WTC11 (cell line): ENCODE data around the gene RCAN2. TPM values are rescaled to one million over a fixed set of nuclear protein-coding genes. Genes with fewer than 3 reads are reported as not detected.

Experiments used
- ATAC-seq: fragments of 200-7000 bp; cut with Tn5 transposase; 2 replicates; pipeline ENCODE4 v1.10.0; 2021; ENCODE audit warnings: mild to moderate bottlenecking, moderate library complexity
- CTCF ChIA-PET: fragments of 300-600 bp; sonication (Branson Sonifier 250); formaldehyde crosslinking; loops from one replicate; lab custom pipeline; 2021; ENCODE audit warnings: antibody characterized with exemption; lab: Charles Lee
- POLR2A ChIA-PET: fragments of 350-600 bp; sonication (Branson Sonifier 250); formaldehyde crosslinking; loops from one replicate; lab custom pipeline; 2021; ENCODE audit warnings: antibody characterized with exemption; lab: Charles Lee
- DNase-seq: peaks from one replicate; pipeline ENCODE4 v3.0.0; 2021; ENCODE audit warnings: low spot score
- H3K27ac Mint-ChIP-seq: 2 replicates; pipeline ENCODE4 v1.8.0; 2021; ENCODE audit warnings: mixed read lengths
- H3K27me3 Mint-ChIP-seq: 2 replicates; pipeline ENCODE4 v1.8.0; 2021; ENCODE audit warnings: low read depth, mild to moderate bottlenecking, moderate library complexity, mixed read lengths
- H3K36me3 Mint-ChIP-seq: 2 replicates; pipeline ENCODE4 v1.8.0; 2021; ENCODE audit warnings: mixed read lengths
- H3K4me1 Mint-ChIP-seq: 2 replicates; pipeline ENCODE4 v1.8.0; 2022; ENCODE audit warnings: mixed read lengths
- H3K4me3 Mint-ChIP-seq: 2 replicates; pipeline ENCODE4 v1.8.0; 2021; ENCODE audit warnings: mild to moderate bottlenecking, moderate library complexity, mixed read lengths
- H3K9me3 Mint-ChIP-seq: 2 replicates; pipeline ENCODE4 v1.8.0; 2021; ENCODE audit warnings: mixed read lengths
- AFF4 ChIP-seq: sonication (generic); formaldehyde crosslinking; IDR thresholded peaks from 2 replicates; pipeline ENCODE4 v1.8.1; 2023; ENCODE audit warnings: mild to moderate bottlenecking, missing genetic modification reagents, borderline replicate concordance
- KAT7 ChIP-seq: sonication (generic); formaldehyde crosslinking; IDR thresholded peaks from 2 replicates; pipeline ENCODE4 v1.8.1; 2023; ENCODE audit warnings: missing genetic modification reagents, mild to moderate bottlenecking, borderline replicate concordance
- MLX ChIP-seq: sonication (generic); formaldehyde crosslinking; IDR thresholded peaks from 2 replicates; pipeline ENCODE4 v1.8.1; 2023; ENCODE audit warnings: mild to moderate bottlenecking, missing genetic modification reagents, moderate library complexity
- ZNF232 ChIP-seq: sonication (generic); formaldehyde crosslinking; IDR thresholded peaks from 2 replicates; pipeline ENCODE4 v1.8.0; 2022; ENCODE audit warnings: mild to moderate bottlenecking, missing genetic modification reagents
- ZNF263 ChIP-seq: sonication (generic); formaldehyde crosslinking; IDR thresholded peaks from 2 replicates; pipeline ENCODE4 v1.8.1; 2022; ENCODE audit warnings: low read depth, mild to moderate bottlenecking, moderate library complexity, missing genetic modification reagents
- ZNF281 ChIP-seq: sonication (generic); formaldehyde crosslinking; IDR thresholded peaks from 2 replicates; pipeline ENCODE4 v1.8.0; 2023; ENCODE audit warnings: mild to moderate bottlenecking, missing genetic modification reagents
- ZNF317 ChIP-seq: sonication (generic); formaldehyde crosslinking; IDR thresholded peaks from 2 replicates; pipeline ENCODE4 v1.8.1; 2023; ENCODE audit warnings: low read depth, mild to moderate bottlenecking, moderate library complexity, missing genetic modification reagents, borderline replicate concordance
- ZNF423 ChIP-seq: fragments of 250-450 bp; sonication (Bioruptor Pico); IDR thresholded peaks from 2 replicates; pipeline ENCODE4 v2.1.2; 2022; ENCODE audit warnings: mild to moderate bottlenecking, moderate library complexity
- total RNA-seq: library from RNA; stranded (reverse); gene quantifications from 3 replicates; pipeline ENCODE4 v1.2.3, GENCODE V29; 2021

Gene RCAN2
- total RNA-seq, 1 experiment from 2014 or later = 3.9 TPM

DNA sequence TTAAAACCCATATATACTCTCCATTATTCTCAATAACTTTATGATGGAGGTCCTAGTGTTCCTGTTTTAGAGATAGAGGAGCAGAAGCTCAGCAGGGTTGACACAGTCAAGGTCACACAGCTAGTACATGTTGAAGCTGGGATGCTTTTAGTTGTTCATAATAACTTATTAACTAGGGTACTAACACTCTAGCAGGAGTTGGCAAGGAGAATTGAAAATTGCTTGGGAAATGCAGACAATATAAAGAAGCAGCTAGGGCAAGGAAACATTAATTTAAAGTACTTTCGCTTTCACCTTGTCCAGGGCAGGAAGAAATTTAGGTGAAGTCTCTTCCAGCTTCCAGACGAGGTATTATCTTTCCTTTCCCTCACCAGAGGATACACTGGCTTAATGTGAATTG lies 133.7 kb downstream of the RCAN2 start (continued):
- TF ChIP-seq ZNF317 (CRISPR knock-in tag) (no peak), ZNF423 (no peak), ZNF232 (CRISPR knock-in tag) (no peak), KAT7 (CRISPR knock-in tag) (no peak)
- TF ChIP-seq, all 79 proteins: peak for 0

- peaks cover 3% of the 10 kb centered on the region; the same call in 1 of the 2 replicates for H3K9me3 Mint-ChIP-seq
- H3K27ac Mint-ChIP-seq = no peak overlapping the region
- ChIA-PET CTCF (no interaction called here), POLR2A (no interaction called here)
- H3K36me3 Mint-ChIP-seq = no peaks in the 10 kb centered on the region
- TF ChIP-seq ZNF263 (CRISPR knock-in tag) = no peak
- no peak for TF ChIP-seq ZNF281 (CRISPR knock-in tag)
- TF ChIP-seq MLX (CRISPR knock-in tag) = no peak
- no peak for TF ChIP-seq AFF4 (CRISPR knock-in tag)
- ATAC-seq = no peak
- DNase-seq = no peak
- H3K4me1 Mint-ChIP-seq = peaks cover 29% of the 10 kb centered on the region
- H3K27me3 Mint-ChIP-seq = peaks cover 16% of the 10 kb centered on the region; the same call in 1 of the 2 replicates
- H3K4me3 Mint-ChIP-seq = no peak overlapping the region
Measured at GRCh38 chr6:46356543-46356942, 134.7 kb downstream of the RCAN2 start.

DNA sequence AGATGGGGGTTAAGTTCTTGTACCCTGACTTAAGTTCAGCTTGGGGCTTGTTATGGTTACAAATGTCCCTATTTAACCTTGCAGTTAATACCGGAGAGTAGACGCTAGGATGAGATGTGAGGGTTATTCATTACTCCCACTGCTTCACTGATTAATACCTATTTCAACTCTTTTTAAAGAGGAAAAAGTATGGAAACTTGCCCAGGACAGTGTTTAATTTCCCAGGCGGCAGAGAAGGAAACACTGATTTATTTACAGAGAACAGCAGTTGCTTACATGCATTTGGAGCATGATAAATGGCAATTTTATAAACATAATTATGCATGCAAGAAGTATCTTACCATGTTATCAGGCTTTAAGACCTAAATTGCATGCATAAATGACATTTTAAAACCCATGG lies 137.7 kb downstream of the RCAN2 start:
- Mint-ChIP-seq H3K9me3 (no peaks in the 10 kb centered on the region; the same call in 1 of the 2 replicates), H3K27me3 (peaks cover 7% of the 10 kb centered on the region; the same call in 1 of the 2 replicates)

More for the DNA sequence above, 137.7 kb downstream of the RCAN2 start:
- Mint-ChIP-seq H3K27ac (no peak overlapping the region), H3K4me3 (no peak overlapping the region), H3K4me1 (peaks cover 16% of the 10 kb centered on the region), H3K36me3 (no peaks in the 10 kb centered on the region)
- CTCF ChIA-PET = no interaction called here
- ATAC-seq (no peak), DNase-seq (no peak)
- POLR2A ChIA-PET = no interaction called here
- TF ChIP-seq AFF4 (CRISPR knock-in tag) = no peak
